Activated CD4-positive, alpha-beta memory T cell treated with anti-CD3 and anti-CD28 coated beads, Interleukin-2, amount 10 ng/mL, durations not matched to agents 7 days and 5 days (primary cell): ENCODE results near the gene AZGP1. TPM values are rescaled to one million over a fixed set of nuclear protein-coding genes. Genes with fewer than 3 reads are reported as not detected.
"Not testable (repeated sequence)": the region's sequence is repeated elsewhere in the genome, so short reads cannot be mapped to it uniquely, and the experiment has no call there.

Source experiments
- CTCF ChIA-PET: fragments of 350-600 bp; sonication (Branson Sonifier 250); formaldehyde crosslinking; loops from one replicate; lab custom pipeline; 2021; ENCODE audit warnings: antibody characterized with exemption, inconsistent platforms; lab: Charles Lee
- POLR2A ChIA-PET: fragments of 350-600 bp; sonication (Branson Sonifier 250); formaldehyde crosslinking; loops from one replicate; lab custom pipeline; 2021; ENCODE audit warnings: antibody characterized with exemption; lab: Charles Lee
- DNase-seq: peaks from one replicate; pipeline ENCODE4 v3.0.0-alpha.2; 2020
- H3K27ac Mint-ChIP-seq: one replicate; pipeline ENCODE4 v1.8.0; 2021; ENCODE audit warnings: mild to moderate bottlenecking, mixed read lengths
- H3K27me3 Mint-ChIP-seq: one replicate; pipeline ENCODE4 v1.8.0; 2021; ENCODE audit warnings: mixed read lengths
- H3K36me3 Mint-ChIP-seq: one replicate; pipeline ENCODE4 v1.8.0; 2021; ENCODE audit warnings: low read depth, mixed read lengths
- H3K4me1 Mint-ChIP-seq: one replicate; pipeline ENCODE4 v1.8.0; 2021; ENCODE audit warnings: mixed read lengths
- H3K4me3 Mint-ChIP-seq: one replicate; pipeline ENCODE4 v1.8.0; 2021; ENCODE audit warnings: mild to moderate bottlenecking, mixed read lengths
- H3K9me3 Mint-ChIP-seq: one replicate; pipeline ENCODE4 v1.8.0; 2021; ENCODE audit warnings: mixed read lengths
- total RNA-seq, 2 experiments: library from RNA; stranded (reverse); gene quantifications; one replicate each; pipeline ENCODE4 v1.2.3, GENCODE V29; 2021

Gene AZGP1
- total RNA-seq, 2 experiments from 2014 or later: not detected

GRCh38 chr7:100012385-100013327 lies 36.8 kb upstream of the AZGP1 start:
- H3K4me1 Mint-ChIP-seq: peaks cover 32% of the 10 kb centered on the region
- not testable (repeated sequence) for H3K36me3 Mint-ChIP-seq, DNase-seq, H3K9me3 Mint-ChIP-seq, H3K4me3 Mint-ChIP-seq, H3K27me3 Mint-ChIP-seq
- H3K27ac Mint-ChIP-seq: peak overlapping the region; percentile 48
- ChIA-PET CTCF (interaction anchor here (0.6 to 1.1 kb wide), 2 partner anchors 40 to 41 kb away, joined by 3 to 5 read pairs; no protein-coding TSS in a partner anchor), POLR2A (interaction anchor here (1.3 to 1.9 kb wide), 3 partner anchors 15 to 94 kb away, joined by 3 to 14 read pairs (median 3); partner anchors contain the start of gene TRIM4)

- no peak overlapping the region for H3K4me3 Mint-ChIP-seq
- no peaks in the 10 kb centered on the region for H3K9me3 Mint-ChIP-seq
- no peak for DNase-seq
- H3K27ac Mint-ChIP-seq: no peak overlapping the region
- H3K4me1 Mint-ChIP-seq: peaks cover 23% of the 10 kb centered on the region
- no peaks in the 10 kb centered on the region for H3K27me3 Mint-ChIP-seq
- peaks cover 5% of the 10 kb centered on the region for H3K36me3 Mint-ChIP-seq
- ChIA-PET POLR2A (no interaction called here), CTCF (interaction anchor here (1.1 kb wide), 1 partner anchor 42 kb away, joined by 5 read pairs; no protein-coding TSS in a partner anchor)
Measured at GRCh38 chr7:100011516-100011915, 35.7 kb upstream of the AZGP1 start.

DNA sequence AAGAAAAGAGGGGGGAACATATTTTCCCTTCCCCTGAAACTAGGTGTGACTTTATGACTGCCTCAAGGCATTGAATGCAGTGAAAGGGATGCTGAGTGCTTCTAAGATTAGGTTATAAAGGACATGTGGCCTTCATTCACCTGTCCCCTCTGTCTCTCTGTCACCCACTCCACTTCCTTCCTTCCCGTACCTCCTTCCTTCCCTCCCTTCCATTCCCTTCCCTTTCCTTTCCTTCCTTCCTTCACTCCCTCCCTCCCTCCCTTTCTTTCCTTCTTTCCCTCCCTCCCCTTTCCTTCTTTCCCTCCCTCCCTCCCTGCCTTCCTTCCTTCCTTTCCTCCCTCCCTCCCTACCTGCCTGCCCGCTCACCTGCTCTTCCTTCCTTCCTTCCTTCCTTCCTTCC lies 35.1 kb upstream of the AZGP1 start:
- Mint-ChIP-seq H3K36me3 (peaks cover under 1% of the 10 kb centered on the region), H3K4me1 (peaks cover 17% of the 10 kb centered on the region), H3K9me3 (no peaks in the 10 kb centered on the region), H3K27me3 (no peaks in the 10 kb centered on the region), H3K4me3 (no peak overlapping the region), H3K27ac (no peak overlapping the region)
- ChIA-PET POLR2A (no interaction called here), CTCF (no interaction called here)
- no peak for DNase-seq

DNA sequence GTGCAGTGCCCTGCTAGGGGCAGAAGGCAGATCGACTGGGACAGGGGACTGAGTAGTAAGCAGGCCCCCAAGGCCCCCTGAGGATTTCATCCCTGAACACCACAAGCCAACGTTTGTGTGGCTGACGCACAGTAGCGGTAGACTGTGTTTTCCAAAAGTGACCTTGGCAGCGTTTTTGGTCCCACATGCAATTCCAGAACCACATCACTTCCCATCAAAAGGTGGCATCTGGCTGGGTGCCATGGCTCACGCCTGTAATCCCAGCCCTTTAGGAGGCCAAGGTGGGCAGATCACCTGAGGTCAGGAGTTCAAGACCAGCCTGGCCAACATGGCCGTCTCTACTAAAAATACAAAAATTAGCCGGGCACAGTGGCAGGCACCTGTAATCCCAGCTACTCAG lies 34.1 kb upstream of the AZGP1 start:
- H3K36me3 Mint-ChIP-seq, H3K9me3 Mint-ChIP-seq, H3K27ac Mint-ChIP-seq, CTCF ChIA-PET, POLR2A ChIA-PET, DNase-seq, H3K27me3 Mint-ChIP-seq, H3K4me3 Mint-ChIP-seq: not testable (repeated sequence)
- H3K4me1 Mint-ChIP-seq: peaks cover 12% of the 10 kb centered on the region

DNA sequence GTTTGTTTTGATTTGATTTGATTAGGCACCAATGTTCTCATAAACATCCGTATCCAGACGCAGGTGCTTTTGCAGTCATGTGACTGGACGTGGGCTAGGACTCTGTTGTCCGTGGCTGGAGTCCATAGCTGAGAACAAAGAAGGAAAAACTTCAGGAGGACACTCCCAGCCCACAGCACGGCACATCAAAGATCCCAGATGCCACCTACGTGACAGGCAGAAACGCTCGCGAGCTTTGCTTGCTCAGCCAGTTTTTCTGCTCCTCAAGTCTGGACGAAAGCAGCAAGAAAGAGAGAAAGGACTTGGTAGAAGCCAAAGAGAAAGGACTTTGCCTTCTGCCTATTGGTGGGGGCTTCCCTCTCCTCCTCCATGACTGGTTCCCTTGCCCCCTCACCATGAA lies 32.7 kb upstream of the AZGP1 start:
- Mint-ChIP-seq H3K27ac (no peak overlapping the region), H3K9me3 (no peaks in the 10 kb centered on the region), H3K4me3 (no peak overlapping the region), H3K27me3 (peaks cover 5% of the 10 kb centered on the region), H3K36me3 (no peaks in the 10 kb centered on the region), H3K4me1 (peaks cover 7% of the 10 kb centered on the region)
- DNase-seq: no peak
- POLR2A ChIA-PET: no interaction called here
- CTCF ChIA-PET: interaction anchor here (0.6 kb wide), 1 partner anchor 35 kb away, joined by 4 read pairs; no protein-coding TSS in a partner anchor

DNA sequence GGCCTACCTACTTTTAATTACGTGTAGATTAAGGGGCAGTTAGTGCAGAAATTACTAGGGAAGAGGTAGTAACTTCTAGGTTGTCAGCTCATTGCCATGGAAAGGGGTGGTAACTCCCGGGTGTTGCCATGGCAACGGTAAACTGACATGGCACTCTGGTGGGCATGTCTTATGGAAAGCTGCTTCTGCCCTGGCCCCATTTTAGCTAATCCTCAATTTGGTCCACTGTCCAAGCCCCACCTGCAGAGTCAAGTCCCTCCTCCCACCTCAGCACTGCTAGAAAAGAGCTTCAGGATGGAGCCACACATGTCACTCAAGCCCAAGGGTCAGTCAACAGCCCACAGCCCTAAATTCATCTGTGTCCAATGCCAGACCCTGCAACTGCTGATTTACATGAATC lies 32.1 kb upstream of the AZGP1 start:
- no peak overlapping the region for H3K27ac Mint-ChIP-seq
- ChIA-PET POLR2A (interaction anchor here (0.6 kb wide), 1 partner anchor 75 kb away, joined by 3 read pairs; no protein-coding TSS in a partner anchor), CTCF (interaction anchor here (0.5 to 0.6 kb wide), 2 partner anchors 14 to 1283 kb away, joined by 3 read pairs; no protein-coding TSS in a partner anchor)
- H3K4me1 Mint-ChIP-seq: peaks cover 2% of the 10 kb centered on the region
- H3K36me3 Mint-ChIP-seq: no peaks in the 10 kb centered on the region
- H3K9me3 Mint-ChIP-seq: no peaks in the 10 kb centered on the region
- peaks cover 5% of the 10 kb centered on the region for H3K27me3 Mint-ChIP-seq
- no peak overlapping the region for H3K4me3 Mint-ChIP-seq
- DNase-seq: no peak

DNA sequence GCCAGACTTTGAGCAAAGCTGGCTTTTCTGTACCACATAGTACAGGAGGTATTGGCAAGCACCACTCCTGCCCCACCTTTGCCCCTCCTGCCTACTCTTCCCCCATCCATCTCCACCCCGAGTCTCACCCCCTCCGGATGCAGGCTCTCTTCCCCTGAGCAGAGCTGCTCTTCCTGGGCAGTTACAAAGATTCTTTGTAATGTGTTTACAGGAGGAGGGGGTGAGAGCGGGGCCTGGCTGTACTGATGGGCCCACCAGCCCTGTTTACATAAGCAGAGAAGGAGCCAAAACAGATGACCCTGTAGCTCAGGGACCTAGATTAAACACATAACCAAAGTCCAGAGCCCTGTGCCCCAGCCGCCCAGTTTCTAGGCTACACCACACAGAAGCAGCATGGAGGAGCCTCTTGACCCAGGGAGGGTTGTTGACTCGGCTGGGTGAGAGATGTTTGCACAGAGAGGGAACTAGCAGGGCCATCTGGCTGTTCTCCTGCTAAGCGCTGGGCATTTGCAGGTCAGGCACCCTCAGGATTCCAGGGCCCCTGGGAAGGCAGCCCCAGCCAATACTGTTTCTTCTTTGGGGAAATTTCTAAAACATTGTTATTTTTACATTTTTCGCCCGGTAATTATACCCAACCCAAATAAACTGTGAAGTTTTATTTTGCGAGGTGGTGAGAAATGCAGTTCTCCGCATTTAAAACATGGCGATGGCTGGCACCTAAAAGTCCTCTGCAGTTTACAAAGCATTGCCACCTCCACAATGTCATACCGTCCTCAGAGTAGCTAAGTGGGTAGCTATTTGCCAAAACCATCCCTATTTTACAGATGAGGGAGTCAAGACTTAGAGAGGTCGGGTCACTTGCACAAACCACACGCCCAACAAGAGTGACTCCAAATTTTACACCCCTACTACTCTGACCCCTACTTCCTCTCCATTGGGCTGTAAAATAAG lies 28.2 kb upstream of the AZGP1 start:
- H3K9me3 Mint-ChIP-seq: no peaks in the 10 kb centered on the region
- peaks cover 5% of the 10 kb centered on the region for H3K27me3 Mint-ChIP-seq
- H3K4me3 Mint-ChIP-seq: no peak overlapping the region
- H3K4me1 Mint-ChIP-seq: no peaks in the 10 kb centered on the region
- ChIA-PET CTCF (interaction anchor here (0.6 kb wide), 2 partner anchors 39 to 82 kb away, joined by 3 read pairs; no protein-coding TSS in a partner anchor), POLR2A (interaction anchor here (1.6 kb wide), 1 partner anchor 11 kb away, joined by 7 read pairs; the partner anchor contains the start of gene ZKSCAN1)
- no peaks in the 10 kb centered on the region for H3K36me3 Mint-ChIP-seq
- no peak for DNase-seq
- no peak overlapping the region for H3K27ac Mint-ChIP-seq

- POLR2A ChIA-PET: interaction anchor here (0.6 kb wide), 1 partner anchor 15 kb away, joined by 3 read pairs; the partner anchor contains the start of gene ZKSCAN1
- H3K4me1 Mint-ChIP-seq: peaks cover 13% of the 10 kb centered on the region
- peaks cover 4% of the 10 kb centered on the region for H3K27me3 Mint-ChIP-seq
- H3K27ac Mint-ChIP-seq: no peak overlapping the region
- no peaks in the 10 kb centered on the region for H3K9me3 Mint-ChIP-seq
- CTCF ChIA-PET: interaction anchor here (1.3 kb wide), 1 partner anchor 15 kb away, joined by 4 read pairs; the partner anchor contains the start of gene ZKSCAN1
- no peaks in the 10 kb centered on the region for H3K36me3 Mint-ChIP-seq
- H3K4me3 Mint-ChIP-seq: no peak overlapping the region
- no peak for DNase-seq
Measured at GRCh38 chr7:100000239-100000638, 24.4 kb upstream of the AZGP1 start.

DNA sequence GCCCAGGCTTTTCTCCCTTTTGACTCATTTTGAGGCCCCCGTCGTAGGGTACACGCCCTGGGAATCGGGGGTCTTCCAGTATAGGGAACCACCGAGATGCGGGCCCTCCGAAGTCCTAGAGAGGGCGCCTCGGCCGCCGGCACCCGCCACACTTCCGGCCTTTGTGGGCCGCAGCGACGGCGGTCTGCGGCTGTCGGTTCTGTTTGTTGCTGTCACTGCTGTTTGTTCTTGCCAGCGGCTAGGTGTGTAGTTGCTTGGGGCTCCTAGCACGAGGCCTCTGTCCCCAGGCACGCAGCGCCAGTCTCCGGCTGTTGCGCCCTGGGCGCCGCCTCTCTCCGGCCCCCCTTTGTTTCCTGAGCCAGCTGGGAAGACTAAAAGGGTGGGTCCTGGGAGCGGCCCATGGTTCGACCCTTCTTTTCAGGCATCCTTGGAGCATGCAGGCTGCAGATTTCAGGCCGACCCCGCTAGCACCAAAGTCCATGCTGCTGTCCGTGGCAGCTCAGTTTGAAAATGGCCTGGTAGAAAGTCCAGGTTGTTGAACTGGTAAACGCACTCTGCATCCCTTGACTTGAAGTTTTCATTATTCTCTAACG lies 21.8 kb upstream of the AZGP1 start:
- peaks cover 33% of the 10 kb centered on the region for H3K4me1 Mint-ChIP-seq
- peak overlapping the region; percentile 60 for H3K4me3 Mint-ChIP-seq
- CTCF ChIA-PET: interaction anchor here (3.2 to 11.0 kb wide), 3 partner anchors 17 to 82 kb away, joined by 9 to 138 read pairs (median 17); partner anchors contain the start of genes TRIM4 and ZKSCAN1

GRCh38 chr7:99996755-99997544 lies 21.1 kb upstream of the AZGP1 start:
- Mint-ChIP-seq H3K9me3 (no peaks in the 10 kb centered on the region), H3K27ac (peak overlapping the region; percentile 71), H3K4me1 (peaks cover 38% of the 10 kb centered on the region), H3K27me3 (peaks cover 3% of the 10 kb centered on the region), H3K36me3 (no peaks in the 10 kb centered on the region), H3K4me3 (peak overlapping the region; percentile 60)
- POLR2A ChIA-PET: interaction anchor here (1.5 to 3.7 kb wide), 4 partner anchors 16 to 78 kb away, joined by 3 to 30 read pairs (median 6); partner anchors contain the start of genes ZKSCAN1 and ZSCAN21
- CTCF ChIA-PET: interaction anchor here (0.6 to 11.0 kb wide), 4 partner anchors 18 to 81 kb away, joined by 4 to 138 read pairs (median 13); partner anchors contain the start of genes TRIM4 and ZKSCAN1
- no peak for DNase-seq

More for the DNA sequence above, 21.8 kb upstream of the AZGP1 start:
- POLR2A ChIA-PET: interaction anchor here (1.5 to 3.7 kb wide), 4 partner anchors 16 to 79 kb away, joined by 3 to 30 read pairs (median 6); partner anchors contain the start of genes ZKSCAN1 and ZSCAN21
- H3K27ac Mint-ChIP-seq: peak overlapping the region; percentile 71
- peak; percentile 85 for DNase-seq
- no peaks in the 10 kb centered on the region for H3K36me3 Mint-ChIP-seq
- no peaks in the 10 kb centered on the region for H3K9me3 Mint-ChIP-seq
- peaks cover 3% of the 10 kb centered on the region for H3K27me3 Mint-ChIP-seq

- H3K36me3 Mint-ChIP-seq: no peaks in the 10 kb centered on the region
- no peak overlapping the region for H3K4me3 Mint-ChIP-seq
- H3K27ac Mint-ChIP-seq: no peak overlapping the region
- H3K9me3 Mint-ChIP-seq: no peaks in the 10 kb centered on the region
- DNase-seq: no peak
- ChIA-PET POLR2A (interaction anchor here (1.3 to 3.7 kb wide), 2 partner anchors 21 to 55 kb away, joined by 3 to 30 read pairs; partner anchors contain the start of gene ZKSCAN1), CTCF (interaction anchor here (0.6 to 11.0 kb wide), 6 partner anchors 23 to 87 kb away, joined by 3 to 138 read pairs (median 12); partner anchors contain the start of gene TRIM4)
- peaks cover 5% of the 10 kb centered on the region for H3K27me3 Mint-ChIP-seq
- peaks cover 39% of the 10 kb centered on the region for H3K4me1 Mint-ChIP-seq
Measured at GRCh38 chr7:99994819-99995218, 19.0 kb upstream of the AZGP1 start.
